Colon (tissue), 2 donors: Measurements from ENCODE around the gene HEATR5A.
"Not testable (repeated sequence)": the region's sequence is repeated elsewhere in the genome, so short reads cannot be mapped to it uniquely, and the experiment has no call there.

ENCODE experiments used
- FAIRE-seq: peaks from 2 replicates; lab custom pipeline; 2012; peaks lifted over from hg19 to GRCh38; lab: Jason Lieb, UNC
- donor health status: control.
- donor health status: control.

HEATR5A gene

GRCh38 chr14:31283153-31283552, 137.2 kb downstream of the HEATR5A start:
- no peak for FAIRE-seq

- FAIRE-seq = no peak
Observed at GRCh38 chr14:31280871-31281220, 139.5 kb downstream of the HEATR5A start.

GRCh38 chr14:31280132-31280870, 140.0 kb downstream of the HEATR5A start:
- no peak for FAIRE-seq

GRCh38 chr14:31278883-31279282, 141.5 kb downstream of the HEATR5A start:
- FAIRE-seq = peak; percentile 10

GRCh38 chr14:31277085-31277484, 143.3 kb downstream of the HEATR5A start:
- FAIRE-seq = no peak

GRCh38 chr14:31276417-31276816, 143.9 kb downstream of the HEATR5A start:
- not testable (repeated sequence) for FAIRE-seq

GRCh38 chr14:31275731-31276130, 144.6 kb downstream of the HEATR5A start:
- no peak for FAIRE-seq

- no peak for FAIRE-seq
Observed at GRCh38 chr14:31271648-31272047, 148.7 kb downstream of the HEATR5A start.

- no peak for FAIRE-seq
Observed at GRCh38 chr14:31270196-31270772, 150.1 kb downstream of the HEATR5A start.

- FAIRE-seq = no peak
Observed at GRCh38 chr14:31269634-31270195, 150.6 kb downstream of the HEATR5A start.

- FAIRE-seq = no peak
Observed at GRCh38 chr14:31268216-31268615, 152.1 kb downstream of the HEATR5A start.

- no peak for FAIRE-seq
Observed at GRCh38 chr14:31266437-31267331, 153.7 kb downstream of the HEATR5A start.

GRCh38 chr14:31265701-31266398, 154.5 kb downstream of the HEATR5A start:
- no peak for FAIRE-seq

- no peak for FAIRE-seq
Observed at GRCh38 chr14:31263485-31264133, 156.7 kb downstream of the HEATR5A start.

GRCh38 chr14:31261859-31262731, 158.3 kb downstream of the HEATR5A start:
- no peak for FAIRE-seq

GRCh38 chr14:31261523-31261858, 158.9 kb downstream of the HEATR5A start:
- no peak for FAIRE-seq

- FAIRE-seq = not testable (repeated sequence)
Observed at GRCh38 chr14:31259040-31259435, 161.3 kb downstream of the HEATR5A start.

- no peak for FAIRE-seq
Observed at GRCh38 chr14:31258427-31259039, 161.8 kb downstream of the HEATR5A start.

GRCh38 chr14:31257554-31258426, 162.6 kb downstream of the HEATR5A start:
- FAIRE-seq = not testable (repeated sequence)
